Suprapubic skin (tissue), 3 donors: ENCODE data around the gene KRT6B.

Source experiments
- CTCF ChIP-seq, 2 donors: fragments of 200-600 bp in 1 of 2; fragments of 450-650 bp in 1 of 2; sonication (generic) in 1 of 2; IDR thresholded peaks; one replicate each; pipeline ENCODE4 v1.5.1; 2016 to 2019; ENCODE audit warnings: antibody characterized with exemption in 2 of 2, mild to moderate bottlenecking in 1 of 2, moderate library complexity in 1 of 2
- POLR2A ChIP-seq, 2 donors: fragments of 450-650 bp; IDR thresholded peaks; one replicate each; pipeline ENCODE4 v1.6.1; 2017; ENCODE audit warnings: antibody characterized with exemption in 2 of 2, mild to moderate bottlenecking in 2 of 2, moderate library complexity in 2 of 2

GRCh38 chr12:52414936-52415335 is 37.0 kb downstream of the KRT6B start:
- TF ChIP-seq CTCF (IDR thresholded peaks at IDR 0.05) (no peak), POLR2A (IDR thresholded peaks at IDR 0.05) (no peak)
